ENCODE data around the gene DHTKD1. TPM values are rescaled to one million over a fixed set of nuclear protein-coding genes. Genes with fewer than 3 reads are reported as not detected.
A peak's percentile ranks its signal among the peaks of the same experiment; 100 is the strongest.

DHTKD1 gene
- total and polyA plus RNA-seq, 4 donors = 26.2 to 119 (median 43.0) TPM

DNA sequence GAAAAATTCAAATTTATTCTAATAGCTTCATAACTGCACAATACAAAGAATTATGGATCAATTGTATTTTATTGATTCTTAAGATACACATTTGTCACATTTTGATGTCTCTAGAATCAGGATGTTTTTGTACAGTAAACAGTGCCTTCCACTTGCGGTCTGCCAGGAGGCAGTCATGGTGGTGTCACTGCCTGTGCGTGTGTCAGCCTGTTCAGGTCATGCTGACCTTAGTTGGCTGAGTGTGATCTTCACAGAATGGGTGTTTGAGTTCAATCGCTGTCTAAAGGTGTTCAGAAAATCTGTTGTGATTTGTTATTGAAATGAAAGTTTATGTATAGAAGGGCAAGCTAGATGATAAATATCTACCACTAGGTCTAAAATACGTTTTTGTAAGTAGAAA lies 81.4 kb downstream of the DHTKD1 start:
- peaks cover 0 to 14% (median 9%) of the 10 kb centered on the region in 4 donors for H3K4me1 ChIP-seq (ENCODE audit: control insufficient read depth in 4 of 4, insufficient read depth in 4 of 4, low read length in 3 of 4)
- peaks cover 0 to 7% (median under 1%) of the 10 kb centered on the region in 4 donors for H3K36me3 ChIP-seq (ENCODE audit: control insufficient read depth in 4 of 4, insufficient read depth in 3 of 4, low read depth in 1 of 4, low read length in 3 of 4)
- no peak overlapping the region for H3K4me3 ChIP-seq (ENCODE audit: low read depth in 1 of 3, low read length in 3 of 3)
- TF ChIP-seq TAF1 (conservative IDR thresholded peaks at IDR 0.05) (no peak), RXRA (IDR thresholded peaks at IDR 0.05) (peak in 1 of 2 donors; percentile 12)
- H3K9ac ChIP-seq (ENCODE audit: low read depth in 1 of 2, low read length in 2 of 2) = no peak overlapping the region
- H3K27ac ChIP-seq (ENCODE audit: low read depth in 1 of 2, low read length in 2 of 2) = peak overlapping the region in 1 of 2 donors; percentile 15
- no peaks in the 10 kb centered on the region for H3K27me3 ChIP-seq (ENCODE audit: control insufficient read depth in 4 of 4, insufficient read depth in 4 of 4, low read length in 3 of 4)
- DNase-seq (ENCODE audit: low spot score) = no peak
- no peaks in the 10 kb centered on the region for H3K9me3 ChIP-seq (ENCODE audit: control insufficient read depth in 4 of 4, low read length in 3 of 4)
- WGBS = 78% methylated on average over 4 of the region's 4 CpGs

DNA sequence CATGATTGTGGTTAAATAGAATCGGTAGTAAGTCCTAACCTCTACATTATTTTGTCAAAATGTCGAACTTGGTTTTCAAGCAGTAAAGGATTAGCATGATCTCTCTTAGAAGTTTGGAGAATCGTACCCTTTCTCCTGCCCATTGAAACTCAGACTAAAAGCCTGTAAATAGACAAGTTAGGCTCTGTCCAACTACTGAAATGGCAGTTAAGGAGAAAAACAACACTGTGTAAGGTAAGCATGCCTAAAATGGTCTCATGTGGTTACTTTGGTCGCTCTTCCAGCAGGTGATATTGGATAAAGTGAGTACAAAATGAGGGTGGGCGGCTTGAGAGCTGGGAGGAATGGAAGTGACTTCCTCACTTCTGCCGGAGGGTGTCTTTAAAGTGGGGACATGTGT lies 85.8 kb downstream of the DHTKD1 start:
- WGBS = 96% methylated on average over 6 of the region's 6 CpGs

DNA sequence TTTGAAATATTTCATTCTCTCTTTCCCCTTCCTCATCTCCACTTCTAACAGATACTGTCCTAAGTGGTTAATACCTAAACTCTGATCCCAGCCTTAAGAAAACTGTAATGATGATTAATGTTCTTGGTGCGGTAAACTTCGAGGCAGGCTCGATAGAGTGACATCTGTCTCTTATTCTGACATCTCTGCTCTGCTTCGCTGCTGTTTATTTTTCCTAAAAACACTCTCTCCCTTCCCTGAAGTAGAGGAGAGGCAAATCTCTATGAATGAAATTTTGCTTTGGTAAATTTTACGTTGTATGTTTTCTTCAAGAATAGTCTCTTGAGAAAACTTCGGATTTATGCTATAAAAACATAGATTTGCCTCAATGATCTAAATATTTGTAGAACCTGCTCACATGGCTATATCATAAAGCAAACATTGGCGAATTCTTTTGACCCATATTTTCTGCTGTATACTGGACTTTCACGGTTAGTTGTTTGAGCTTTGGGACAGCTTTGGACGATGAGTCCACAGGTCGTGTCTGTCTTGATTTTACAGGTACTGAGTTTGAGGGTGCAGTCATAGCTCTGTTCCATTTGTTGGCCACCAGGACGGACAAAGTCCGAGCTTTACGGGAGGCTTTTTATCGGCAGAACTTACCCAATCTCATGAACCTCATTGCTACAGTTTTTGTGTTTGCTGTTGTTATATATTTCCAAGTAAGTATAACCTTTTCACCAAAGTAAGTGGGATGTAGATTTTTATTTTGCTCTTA lies 87.8 kb downstream of the DHTKD1 start:
- peak overlapping the region; percentile 37 to 83 for H3K27ac ChIP-seq (ENCODE audit: low read depth in 1 of 2, low read length in 2 of 2)
- peak overlapping the region in 1 of 2 donors; percentile 52 for H3K9ac ChIP-seq (ENCODE audit: low read depth in 1 of 2, low read length in 2 of 2)
- H3K4me3 ChIP-seq (ENCODE audit: low read depth in 1 of 3, low read length in 3 of 3) = no peak overlapping the region
- H3K36me3 ChIP-seq (ENCODE audit: control insufficient read depth in 4 of 4, insufficient read depth in 3 of 4, low read depth in 1 of 4, low read length in 3 of 4) = peaks cover 0 to 4% (median 1%) of the 10 kb centered on the region in 4 donors
- DNase-seq (ENCODE audit: low spot score) = peak; percentile 37
- no peaks in the 10 kb centered on the region for H3K27me3 ChIP-seq (ENCODE audit: control insufficient read depth in 4 of 4, insufficient read depth in 4 of 4, low read length in 3 of 4)
- peaks cover 4 to 21% (median 16%) of the 10 kb centered on the region in 4 donors for H3K4me1 ChIP-seq (ENCODE audit: control insufficient read depth in 4 of 4, insufficient read depth in 4 of 4, low read length in 3 of 4)
- no peaks in the 10 kb centered on the region for H3K9me3 ChIP-seq (ENCODE audit: control insufficient read depth in 4 of 4, low read length in 3 of 4)
- WGBS = 40% methylated on average over 14 of the region's 14 CpGs
- TF ChIP-seq RXRA (IDR thresholded peaks at IDR 0.05) (peak; percentile 86 to 90), JUND (IDR thresholded peaks at IDR 0.05) (peak; percentile 79 to 84), HNF4G (IDR thresholded peaks at IDR 0.05) (peak; percentile 98), GABPA (IDR thresholded peaks at IDR 0.05 in 1 of 2, conservative IDR thresholded peaks at IDR 0.05 in 1 of 2) (peak in 1 of 2 donors; percentile 55), YY1 (IDR thresholded peaks at IDR 0.05) (peak; percentile 81), FOXA2 (IDR thresholded peaks at IDR 0.05) (no peak), NR2F2 (IDR thresholded peaks at IDR 0.05) (no peak), TAF1 (conservative IDR thresholded peaks at IDR 0.05) (peak; percentile 64), EGR1 (IDR thresholded peaks at IDR 0.05; ENCODE audit: low read depth in 2 of 2) (peak in 1 of 2 donors; percentile 36), HNF4A (conservative IDR thresholded peaks at IDR 0.05) (peak; percentile 99 to 100), RAD21 (IDR thresholded peaks at IDR 0.05) (peak; percentile 49 to 64), FOXA1 (IDR thresholded peaks at IDR 0.05) (no peak), SP1 (IDR thresholded peaks at IDR 0.05) (peak; percentile 97)
- TF ChIP-seq, protein P1, sequence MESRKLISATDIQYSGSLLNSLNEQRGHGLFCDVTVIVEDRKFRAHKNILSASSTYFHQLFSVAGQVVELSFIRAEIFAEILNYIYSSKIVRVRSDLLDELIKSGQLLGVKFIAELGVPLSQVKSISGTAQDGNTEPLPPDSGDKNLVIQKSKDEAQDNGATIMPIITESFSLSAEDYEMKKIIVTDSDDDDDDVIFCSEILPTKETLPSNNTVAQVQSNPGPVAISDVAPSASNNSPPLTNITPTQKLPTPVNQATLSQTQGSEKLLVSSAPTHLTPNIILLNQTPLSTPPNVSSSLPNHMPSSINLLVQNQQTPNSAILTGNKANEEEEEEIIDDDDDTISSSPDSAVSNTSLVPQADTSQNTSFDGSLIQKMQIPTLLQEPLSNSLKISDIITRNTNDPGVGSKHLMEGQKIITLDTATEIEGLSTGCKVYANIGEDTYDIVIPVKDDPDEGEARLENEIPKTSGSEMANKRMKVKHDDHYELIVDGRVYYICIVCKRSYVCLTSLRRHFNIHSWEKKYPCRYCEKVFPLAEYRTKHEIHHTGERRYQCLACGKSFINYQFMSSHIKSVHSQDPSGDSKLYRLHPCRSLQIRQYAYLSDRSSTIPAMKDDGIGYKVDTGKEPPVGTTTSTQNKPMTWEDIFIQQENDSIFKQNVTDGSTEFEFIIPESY (IDR thresholded peaks at IDR 0.05) = peak; percentile 64
- TF ChIP-seq, protein P2, sequence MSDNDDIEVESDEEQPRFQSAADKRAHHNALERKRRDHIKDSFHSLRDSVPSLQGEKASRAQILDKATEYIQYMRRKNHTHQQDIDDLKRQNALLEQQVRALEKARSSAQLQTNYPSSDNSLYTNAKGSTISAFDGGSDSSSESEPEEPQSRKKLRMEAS (IDR thresholded peaks at IDR 0.05) = peak; percentile 64
- TF ChIP-seq, protein P3, sequence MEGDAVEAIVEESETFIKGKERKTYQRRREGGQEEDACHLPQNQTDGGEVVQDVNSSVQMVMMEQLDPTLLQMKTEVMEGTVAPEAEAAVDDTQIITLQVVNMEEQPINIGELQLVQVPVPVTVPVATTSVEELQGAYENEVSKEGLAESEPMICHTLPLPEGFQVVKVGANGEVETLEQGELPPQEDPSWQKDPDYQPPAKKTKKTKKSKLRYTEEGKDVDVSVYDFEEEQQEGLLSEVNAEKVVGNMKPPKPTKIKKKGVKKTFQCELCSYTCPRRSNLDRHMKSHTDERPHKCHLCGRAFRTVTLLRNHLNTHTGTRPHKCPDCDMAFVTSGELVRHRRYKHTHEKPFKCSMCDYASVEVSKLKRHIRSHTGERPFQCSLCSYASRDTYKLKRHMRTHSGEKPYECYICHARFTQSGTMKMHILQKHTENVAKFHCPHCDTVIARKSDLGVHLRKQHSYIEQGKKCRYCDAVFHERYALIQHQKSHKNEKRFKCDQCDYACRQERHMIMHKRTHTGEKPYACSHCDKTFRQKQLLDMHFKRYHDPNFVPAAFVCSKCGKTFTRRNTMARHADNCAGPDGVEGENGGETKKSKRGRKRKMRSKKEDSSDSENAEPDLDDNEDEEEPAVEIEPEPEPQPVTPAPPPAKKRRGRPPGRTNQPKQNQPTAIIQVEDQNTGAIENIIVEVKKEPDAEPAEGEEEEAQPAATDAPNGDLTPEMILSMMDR (IDR thresholded peaks at IDR 0.05; ENCODE audit: low read depth, low read length, missing input control) = peak; percentile 27
- TF ChIP-seq, protein P4, sequence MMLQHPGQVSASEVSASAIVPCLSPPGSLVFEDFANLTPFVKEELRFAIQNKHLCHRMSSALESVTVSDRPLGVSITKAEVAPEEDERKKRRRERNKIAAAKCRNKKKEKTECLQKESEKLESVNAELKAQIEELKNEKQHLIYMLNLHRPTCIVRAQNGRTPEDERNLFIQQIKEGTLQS (IDR thresholded peaks at IDR 0.05) = peak; percentile 48

More for the DNA sequence above, 85.8 kb downstream of the DHTKD1 start:
- Histone ChIP-seq H3K4me1 (ENCODE audit: control insufficient read depth in 4 of 4, insufficient read depth in 4 of 4, low read length in 3 of 4) (peaks cover 4 to 25% (median 21%) of the 10 kb centered on the region in 4 donors), H3K9ac (ENCODE audit: low read depth in 1 of 2, low read length in 2 of 2) (no peak overlapping the region), H3K36me3 (ENCODE audit: control insufficient read depth in 4 of 4, insufficient read depth in 3 of 4, low read depth in 1 of 4, low read length in 3 of 4) (no peaks in the 10 kb centered on the region), H3K27me3 (ENCODE audit: control insufficient read depth in 4 of 4, insufficient read depth in 4 of 4, low read length in 3 of 4) (no peaks in the 10 kb centered on the region), H3K4me3 (ENCODE audit: low read depth in 1 of 3, low read length in 3 of 3) (no peak overlapping the region), H3K9me3 (ENCODE audit: control insufficient read depth in 4 of 4, low read length in 3 of 4) (no peaks in the 10 kb centered on the region), H3K27ac (ENCODE audit: low read depth in 1 of 2, low read length in 2 of 2) (no peak overlapping the region)
- TF ChIP-seq FOXA1 (IDR thresholded peaks at IDR 0.05) = no peak
- TF ChIP-seq, protein P5, sequence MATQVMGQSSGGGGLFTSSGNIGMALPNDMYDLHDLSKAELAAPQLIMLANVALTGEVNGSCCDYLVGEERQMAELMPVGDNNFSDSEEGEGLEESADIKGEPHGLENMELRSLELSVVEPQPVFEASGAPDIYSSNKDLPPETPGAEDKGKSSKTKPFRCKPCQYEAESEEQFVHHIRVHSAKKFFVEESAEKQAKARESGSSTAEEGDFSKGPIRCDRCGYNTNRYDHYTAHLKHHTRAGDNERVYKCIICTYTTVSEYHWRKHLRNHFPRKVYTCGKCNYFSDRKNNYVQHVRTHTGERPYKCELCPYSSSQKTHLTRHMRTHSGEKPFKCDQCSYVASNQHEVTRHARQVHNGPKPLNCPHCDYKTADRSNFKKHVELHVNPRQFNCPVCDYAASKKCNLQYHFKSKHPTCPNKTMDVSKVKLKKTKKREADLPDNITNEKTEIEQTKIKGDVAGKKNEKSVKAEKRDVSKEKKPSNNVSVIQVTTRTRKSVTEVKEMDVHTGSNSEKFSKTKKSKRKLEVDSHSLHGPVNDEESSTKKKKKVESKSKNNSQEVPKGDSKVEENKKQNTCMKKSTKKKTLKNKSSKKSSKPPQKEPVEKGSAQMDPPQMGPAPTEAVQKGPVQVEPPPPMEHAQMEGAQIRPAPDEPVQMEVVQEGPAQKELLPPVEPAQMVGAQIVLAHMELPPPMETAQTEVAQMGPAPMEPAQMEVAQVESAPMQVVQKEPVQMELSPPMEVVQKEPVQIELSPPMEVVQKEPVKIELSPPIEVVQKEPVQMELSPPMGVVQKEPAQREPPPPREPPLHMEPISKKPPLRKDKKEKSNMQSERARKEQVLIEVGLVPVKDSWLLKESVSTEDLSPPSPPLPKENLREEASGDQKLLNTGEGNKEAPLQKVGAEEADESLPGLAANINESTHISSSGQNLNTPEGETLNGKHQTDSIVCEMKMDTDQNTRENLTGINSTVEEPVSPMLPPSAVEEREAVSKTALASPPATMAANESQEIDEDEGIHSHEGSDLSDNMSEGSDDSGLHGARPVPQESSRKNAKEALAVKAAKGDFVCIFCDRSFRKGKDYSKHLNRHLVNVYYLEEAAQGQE (IDR thresholded peaks at IDR 0.05) = peak; percentile 67
- TF ChIP-seq RAD21 (IDR thresholded peaks at IDR 0.05) = no peak
- no peak for DNase-seq (ENCODE audit: low spot score)

Measured in liver (tissue), 9 donors.